Transverse colon (tissue), 4 donors: ENCODE data around the gene MPHOSPH9.

Experiments
- POLR2AphosphoS5 ChIP-seq, 3 donors: sonication (generic); formaldehyde crosslinking; IDR thresholded peaks; one replicate each; pipeline ENCODE4 v1.6.1; 2016; ENCODE audit warnings: antibody characterized with exemption in 3 of 3
- TF ChIP-seq, protein P1 (sequence below), 5 experiments: fragments of 200-600 bp in 3 of 5; fragments of 450-650 bp in 2 of 5; sonication (generic) in 3 of 5; IDR thresholded peaks; 1 replicate in 2 of 5; 2 replicates in 3 of 5; pipeline ENCODE4 v1.5.1; 2016 to 2017; ENCODE audit warnings: antibody characterized with exemption in 5 of 5, inconsistent platforms in 3 of 5, mild to moderate bottlenecking in 2 of 5, moderate library complexity in 1 of 5

DNA sequence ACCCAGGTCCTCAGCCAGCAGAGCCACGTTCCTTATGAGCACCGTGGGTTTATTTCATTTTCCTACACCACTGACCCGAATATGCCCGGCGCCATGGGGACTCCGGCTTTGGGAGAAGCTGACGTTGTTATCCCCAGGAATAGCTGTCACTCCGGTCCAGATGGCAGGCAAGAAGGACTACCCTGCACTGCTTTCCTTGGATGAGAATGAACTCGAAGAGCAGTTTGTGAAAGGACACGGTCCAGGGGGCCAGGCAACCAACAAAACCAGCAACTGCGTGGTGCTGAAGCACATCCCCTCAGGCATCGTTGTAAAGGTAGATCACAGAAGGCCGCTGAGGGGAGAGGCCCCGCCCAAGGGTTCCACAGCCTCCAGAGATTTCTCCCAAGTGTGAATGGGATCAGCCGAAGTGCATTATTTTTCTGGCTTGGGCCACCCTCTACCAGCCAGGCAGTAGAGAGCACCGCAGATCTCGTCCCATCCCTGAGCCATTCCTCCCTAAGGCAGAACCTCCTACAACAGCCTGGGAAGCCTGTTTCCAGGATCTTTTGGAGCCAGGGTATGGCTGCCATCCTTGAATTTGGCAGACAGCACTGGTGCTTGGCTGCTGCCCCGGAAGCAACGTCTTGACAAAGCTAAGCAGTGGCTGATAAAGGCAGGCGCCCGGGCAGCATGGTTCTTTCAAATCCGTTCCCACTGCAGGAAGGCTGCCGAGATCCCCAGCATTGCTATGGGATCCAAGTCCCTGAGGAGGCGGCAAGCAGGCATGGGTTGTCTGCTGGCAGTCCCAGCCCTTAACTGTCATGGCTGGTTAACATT is 20.9 kb upstream of the MPHOSPH9 start:
- TF ChIP-seq, protein P1, sequence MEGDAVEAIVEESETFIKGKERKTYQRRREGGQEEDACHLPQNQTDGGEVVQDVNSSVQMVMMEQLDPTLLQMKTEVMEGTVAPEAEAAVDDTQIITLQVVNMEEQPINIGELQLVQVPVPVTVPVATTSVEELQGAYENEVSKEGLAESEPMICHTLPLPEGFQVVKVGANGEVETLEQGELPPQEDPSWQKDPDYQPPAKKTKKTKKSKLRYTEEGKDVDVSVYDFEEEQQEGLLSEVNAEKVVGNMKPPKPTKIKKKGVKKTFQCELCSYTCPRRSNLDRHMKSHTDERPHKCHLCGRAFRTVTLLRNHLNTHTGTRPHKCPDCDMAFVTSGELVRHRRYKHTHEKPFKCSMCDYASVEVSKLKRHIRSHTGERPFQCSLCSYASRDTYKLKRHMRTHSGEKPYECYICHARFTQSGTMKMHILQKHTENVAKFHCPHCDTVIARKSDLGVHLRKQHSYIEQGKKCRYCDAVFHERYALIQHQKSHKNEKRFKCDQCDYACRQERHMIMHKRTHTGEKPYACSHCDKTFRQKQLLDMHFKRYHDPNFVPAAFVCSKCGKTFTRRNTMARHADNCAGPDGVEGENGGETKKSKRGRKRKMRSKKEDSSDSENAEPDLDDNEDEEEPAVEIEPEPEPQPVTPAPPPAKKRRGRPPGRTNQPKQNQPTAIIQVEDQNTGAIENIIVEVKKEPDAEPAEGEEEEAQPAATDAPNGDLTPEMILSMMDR (IDR thresholded peaks at IDR 0.05): no peak
- TF ChIP-seq POLR2AphosphoS5 (IDR thresholded peaks at IDR 0.05): no peak
